Ascending aorta (tissue), 2 donors: ENCODE results near the gene PTPRN2. TPM values are rescaled to one million over a fixed set of nuclear protein-coding genes. Genes with fewer than 3 reads are reported as not detected.

Source experiments
- DNase-seq, 2 donors: peaks; one replicate each; pipeline ENCODE4 v3.0.0-alpha.2; 2019; ENCODE audit warnings: low spot score in 2 of 2
- H3K27ac ChIP-seq, 2 donors: fragments of 200-600 bp; sonication (generic); one replicate each; pipeline ENCODE4 v1.5.1; 2016 to 2017; ENCODE audit warnings: mild to moderate bottlenecking in 1 of 2
- H3K27me3 ChIP-seq: fragments of 200-600 bp; sonication (generic); one replicate; pipeline ENCODE4 v1.5.1; 2017
- H3K36me3 ChIP-seq, 2 donors: fragments of 200-600 bp; sonication (generic); one replicate each; pipeline ENCODE4 v1.5.1; 2016
- H3K4me1 ChIP-seq, 2 donors: fragments of 200-600 bp; sonication (generic); one replicate each; pipeline ENCODE4 v1.5.1; 2016 to 2017; ENCODE audit warnings: mild to moderate bottlenecking in 1 of 2
- H3K4me3 ChIP-seq, 2 donors: fragments of 200-600 bp; sonication (generic); one replicate each; pipeline ENCODE4 v1.5.1; 2016 to 2017; ENCODE audit warnings: mild to moderate bottlenecking in 1 of 2
- H3K9me3 ChIP-seq, 2 donors: fragments of 200-600 bp; sonication (generic); one replicate each; pipeline ENCODE4 v1.5.1; 2016
- CTCF ChIP-seq, 3 experiments: fragments of 200-600 bp in 2 of 3; fragments of 450-650 bp in 1 of 3; sonication (generic) in 2 of 3; IDR thresholded peaks; one replicate each; pipeline ENCODE4 v1.5.1; 2016 to 2019; ENCODE audit warnings: antibody characterized with exemption in 3 of 3, mild to moderate bottlenecking in 1 of 3, moderate library complexity in 1 of 3
- intact Hi-C: fragments of 100-400 bp; cut with DNase I; formaldehyde crosslinking; loops from one replicate; pipeline ENCODE4 v1.15.1; 2023
- total RNA-seq: library from RNA; depleted of rRNA; stranded (reverse); fragments of >200 nt; gene quantifications from one replicate; pipeline ENCODE4 v1.1.0, GENCODE V29; 2016

The PTPRN2 gene
- total RNA-seq, 1 donor from 2014 or later = 7.3 TPM

GRCh38 chr7:157514746-157515145, 1072.9 kb downstream of the PTPRN2 start:
- no peaks in the 10 kb centered on the region for H3K27me3 ChIP-seq
- DNase-seq = no peak
- H3K4me1 ChIP-seq = no peaks in the 10 kb centered on the region
- no peak for TF ChIP-seq CTCF (IDR thresholded peaks at IDR 0.05)
- H3K9me3 ChIP-seq = no peaks in the 10 kb centered on the region
- no peak overlapping the region for H3K4me3 ChIP-seq
- H3K36me3 ChIP-seq = no peaks in the 10 kb centered on the region
- H3K27ac ChIP-seq = no peak overlapping the region
- intact Hi-C loops = no loop called here

GRCh38 chr7:157514306-157514705, 1073.3 kb downstream of the PTPRN2 start:
- no peaks in the 10 kb centered on the region for H3K4me1 ChIP-seq
- intact Hi-C loops = no loop called here
- H3K9me3 ChIP-seq = no peaks in the 10 kb centered on the region
- H3K27me3 ChIP-seq = no peaks in the 10 kb centered on the region
- no peak overlapping the region for H3K4me3 ChIP-seq
- DNase-seq = no peak
- no peak overlapping the region for H3K27ac ChIP-seq
- TF ChIP-seq CTCF (IDR thresholded peaks at IDR 0.05) = no peak
- no peaks in the 10 kb centered on the region for H3K36me3 ChIP-seq

GRCh38 chr7:157513682-157514081, 1073.9 kb downstream of the PTPRN2 start:
- TF ChIP-seq CTCF (IDR thresholded peaks at IDR 0.05) = no peak
- intact Hi-C loops = no loop called here
- Histone ChIP-seq H3K27me3 (no peaks in the 10 kb centered on the region), H3K4me1 (no peaks in the 10 kb centered on the region), H3K27ac (no peak overlapping the region), H3K9me3 (no peaks in the 10 kb centered on the region), H3K36me3 (no peaks in the 10 kb centered on the region), H3K4me3 (no peak overlapping the region)
- DNase-seq = no peak

- H3K9me3 ChIP-seq = no peaks in the 10 kb centered on the region
- H3K4me3 ChIP-seq = no peak overlapping the region
- no peaks in the 10 kb centered on the region for H3K36me3 ChIP-seq
- no peaks in the 10 kb centered on the region for H3K4me1 ChIP-seq
- TF ChIP-seq CTCF (IDR thresholded peaks at IDR 0.05) = no peak
- intact Hi-C loops = no loop called here
- no peak for DNase-seq
- no peak overlapping the region for H3K27ac ChIP-seq
- no peaks in the 10 kb centered on the region for H3K27me3 ChIP-seq
Measured at GRCh38 chr7:157513162-157513621, 1074.4 kb downstream of the PTPRN2 start.

GRCh38 chr7:157509226-157509625, 1078.4 kb downstream of the PTPRN2 start:
- Histone ChIP-seq H3K9me3 (no peaks in the 10 kb centered on the region), H3K27ac (no peak overlapping the region), H3K4me1 (no peaks in the 10 kb centered on the region), H3K4me3 (no peak overlapping the region), H3K27me3 (no peaks in the 10 kb centered on the region), H3K36me3 (no peaks in the 10 kb centered on the region)
- no peak for TF ChIP-seq CTCF (IDR thresholded peaks at IDR 0.05)
- no peak for DNase-seq
- intact Hi-C loops = no loop called here

- intact Hi-C loops = no loop called here
- H3K36me3 ChIP-seq = no peaks in the 10 kb centered on the region
- TF ChIP-seq CTCF (IDR thresholded peaks at IDR 0.05) = no peak
- H3K4me1 ChIP-seq = no peaks in the 10 kb centered on the region
- DNase-seq = no peak
- no peak overlapping the region for H3K4me3 ChIP-seq
- no peaks in the 10 kb centered on the region for H3K9me3 ChIP-seq
- no peak overlapping the region for H3K27ac ChIP-seq
- no peaks in the 10 kb centered on the region for H3K27me3 ChIP-seq
Measured at GRCh38 chr7:157508477-157508881, 1079.1 kb downstream of the PTPRN2 start.
